CD4-positive, alpha-beta T cell (primary cell): ENCODE data around the gene DSE. TPM values are rescaled to one million over a fixed set of nuclear protein-coding genes. Genes with fewer than 3 reads are reported as not detected.
"Not testable (repeated sequence)": the region's sequence is repeated elsewhere in the genome, so short reads cannot be mapped to it uniquely, and the experiment has no call there.

Experiments used
- ATAC-seq: fragments of 200-7000 bp; cut with Tn5 transposase; one replicate; pipeline ENCODE4 v1.10.0; 2022; ENCODE audit warnings: mild to moderate bottlenecking; ENCODE audit not compliant: poor library complexity
- CTCF ChIA-PET: fragments of 350-600 bp; sonication (Branson Sonifier 250); formaldehyde crosslinking; loops from one replicate; lab custom pipeline; 2021; ENCODE audit warnings: antibody characterized with exemption, inconsistent platforms; lab: Charles Lee
- POLR2A ChIA-PET: fragments of 350-600 bp; sonication (Branson Sonifier 250); formaldehyde crosslinking; loops from one replicate; lab custom pipeline; 2021; ENCODE audit warnings: antibody characterized with exemption, inconsistent platforms; lab: Charles Lee
- DNase-seq, 14 experiments: peaks; one replicate each; pipeline ENCODE4 v3.0.0-alpha.2; 2013 to 2020; ENCODE audit warnings: mixed read lengths in 2 of 14
- H3K27ac ChIP-seq, 2 donors: one replicate each; pipeline versions ENCODE4 v1.5.1 to v1.7.0; 2013; ENCODE audit warnings: low read length in 2 of 2, low read depth in 1 of 2, mild to moderate bottlenecking in 1 of 2
- H3K27me3 ChIP-seq, 2 experiments: 1 replicate in 1 of 2; 2 replicates in 1 of 2; pipeline versions ENCODE4 v1.6.1 to v1.7.0; 2013; ENCODE audit warnings: low read length in 2 of 2, control low read depth in 1 of 2, mild to moderate bottlenecking in 1 of 2, moderate library complexity in 1 of 2; ENCODE audit not compliant: insufficient read depth in 2 of 2, control insufficient read depth in 1 of 2
- H3K36me3 ChIP-seq: one replicate; pipeline ENCODE4 v1.6.1; 2013; ENCODE audit warnings: low read length, control low read depth; ENCODE audit not compliant: insufficient read depth
- H3K4me1 ChIP-seq: one replicate; pipeline ENCODE4 v1.6.1; 2013; ENCODE audit warnings: low read length, control low read depth; ENCODE audit not compliant: insufficient read depth
- H3K4me3 ChIP-seq: one replicate; pipeline ENCODE4 v1.5.1; 2013; ENCODE audit warnings: mild to moderate bottlenecking, low read length, moderate library complexity
- H3K9me3 ChIP-seq, 2 experiments: 1 replicate in 1 of 2; 2 replicates in 1 of 2; pipeline versions ENCODE4 v1.6.1 to v1.7.0; 2013; ENCODE audit warnings: low read length in 2 of 2, mild to moderate bottlenecking in 2 of 2, control low read depth in 1 of 2, moderate library complexity in 1 of 2; ENCODE audit not compliant: control insufficient read depth in 1 of 2, insufficient read depth in 1 of 2
- H3K27ac Mint-ChIP-seq: one replicate; pipeline ENCODE4 v1.8.0; 2020; ENCODE audit warnings: mixed read lengths
- H3K27me3 Mint-ChIP-seq: one replicate; pipeline ENCODE4 v1.8.0; 2021; ENCODE audit warnings: mixed read lengths
- H3K36me3 Mint-ChIP-seq: one replicate; pipeline ENCODE4 v1.8.0; 2021; ENCODE audit warnings: low read depth, mixed read lengths
- H3K4me1 Mint-ChIP-seq: one replicate; pipeline ENCODE4 v1.8.0; 2021; ENCODE audit warnings: low read depth, mixed read lengths
- H3K4me3 Mint-ChIP-seq: one replicate; pipeline ENCODE4 v1.8.0; 2020; ENCODE audit warnings: mild to moderate bottlenecking, mixed read lengths
- H3K9me3 Mint-ChIP-seq: one replicate; pipeline ENCODE4 v1.8.0; 2020; ENCODE audit warnings: mixed read lengths
- intact Hi-C, 2 experiments: fragments of 100-400 bp; cut with DNase I in 1 of 2; cut with micrococcal nuclease in 1 of 2; formaldehyde crosslinking; loops; one replicate each; pipeline versions ENCODE4 v1.15.1 to v1.9.0; 2023 to 2025; cut with DNase I, micrococcal nuclease
- total RNA-seq, 174 experiments: library from RNA in 2 of 174; stranded (reverse) in 2 of 174; gene quantifications; one replicate each; pipeline ENCODE4 v1.2.3 and lab custom pipeline; 2021 to 2026
- TF ChIP-seq, protein P1 (sequence below): fragments of 200-600 bp; IDR thresholded peaks from one replicate; pipeline ENCODE4 v1.8.0; 2022; ENCODE audit warnings: antibody characterized with exemption, mild to moderate bottlenecking

The DSE gene
- total RNA-seq, 2 experiments from 2014 or later: 7.5 to 8.0 TPM

DNA sequence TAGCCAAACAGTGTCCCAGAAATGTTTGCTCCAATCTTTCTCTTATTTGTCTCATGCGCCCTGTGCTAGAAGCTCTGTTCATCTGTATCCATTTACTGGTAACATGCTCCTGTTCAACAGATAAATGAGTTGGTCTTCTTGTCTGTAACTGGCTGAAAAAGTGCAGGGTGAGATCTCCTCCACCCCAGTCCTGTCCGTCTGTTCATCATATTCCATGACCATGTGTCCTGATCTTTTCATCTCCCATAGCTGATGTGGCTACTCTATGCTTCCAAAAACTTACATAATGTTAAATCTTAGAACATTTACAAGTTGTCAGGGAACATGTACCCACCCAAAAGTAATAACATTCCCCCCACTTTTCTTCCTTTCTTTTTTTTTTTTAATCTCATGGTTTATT lies 31.8 kb upstream of the DSE start:
- Mint-ChIP-seq H3K9me3 (peaks cover 2% of the 10 kb centered on the region), H3K4me1 (no peaks in the 10 kb centered on the region), H3K27me3 (no peaks in the 10 kb centered on the region), H3K27ac (no peak overlapping the region), H3K4me3 (no peak overlapping the region), H3K36me3 (peaks cover 7% of the 10 kb centered on the region)
- Histone ChIP-seq H3K27ac (no peak overlapping the region), H3K36me3 (no peaks in the 10 kb centered on the region), H3K4me3 (no peak overlapping the region), H3K27me3 (no peaks in the 10 kb centered on the region), H3K9me3 (peaks cover 0 to 4% of the 10 kb centered on the region in 2 experiments), H3K4me1 (no peaks in the 10 kb centered on the region)
- ChIA-PET POLR2A (interaction anchor here (1.0 kb wide), 1 partner anchor 15 kb away, joined by 3 read pairs; no protein-coding TSS in a partner anchor), CTCF (interaction anchor here (0.8 kb wide), 1 partner anchor 54 kb away, joined by 3 read pairs; no protein-coding TSS in a partner anchor)
- intact Hi-C loops: no loop called here
- TF ChIP-seq, protein P1, sequence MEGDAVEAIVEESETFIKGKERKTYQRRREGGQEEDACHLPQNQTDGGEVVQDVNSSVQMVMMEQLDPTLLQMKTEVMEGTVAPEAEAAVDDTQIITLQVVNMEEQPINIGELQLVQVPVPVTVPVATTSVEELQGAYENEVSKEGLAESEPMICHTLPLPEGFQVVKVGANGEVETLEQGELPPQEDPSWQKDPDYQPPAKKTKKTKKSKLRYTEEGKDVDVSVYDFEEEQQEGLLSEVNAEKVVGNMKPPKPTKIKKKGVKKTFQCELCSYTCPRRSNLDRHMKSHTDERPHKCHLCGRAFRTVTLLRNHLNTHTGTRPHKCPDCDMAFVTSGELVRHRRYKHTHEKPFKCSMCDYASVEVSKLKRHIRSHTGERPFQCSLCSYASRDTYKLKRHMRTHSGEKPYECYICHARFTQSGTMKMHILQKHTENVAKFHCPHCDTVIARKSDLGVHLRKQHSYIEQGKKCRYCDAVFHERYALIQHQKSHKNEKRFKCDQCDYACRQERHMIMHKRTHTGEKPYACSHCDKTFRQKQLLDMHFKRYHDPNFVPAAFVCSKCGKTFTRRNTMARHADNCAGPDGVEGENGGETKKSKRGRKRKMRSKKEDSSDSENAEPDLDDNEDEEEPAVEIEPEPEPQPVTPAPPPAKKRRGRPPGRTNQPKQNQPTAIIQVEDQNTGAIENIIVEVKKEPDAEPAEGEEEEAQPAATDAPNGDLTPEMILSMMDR: no peak
- no peak for DNase-seq
- no peak for ATAC-seq

DNA sequence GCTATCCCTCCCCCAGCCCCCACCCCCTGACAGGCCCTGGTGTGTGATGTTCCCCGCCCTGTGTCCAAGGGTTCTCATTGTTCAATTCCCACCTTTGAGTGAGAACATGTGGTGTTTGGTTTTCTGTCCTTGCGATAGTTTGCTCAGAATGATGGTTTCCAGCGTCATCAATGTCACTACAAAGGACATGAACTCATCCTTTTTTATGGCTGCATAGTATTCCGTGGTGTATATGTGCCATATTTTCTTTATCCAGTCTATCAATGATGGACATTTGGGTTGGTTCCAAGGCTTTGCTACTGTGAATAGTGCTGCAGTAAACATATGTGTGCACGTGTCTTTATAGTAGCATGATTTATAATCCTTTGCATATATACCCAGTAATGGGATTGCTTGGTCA lies 30.1 kb upstream of the DSE start:
- CTCF ChIA-PET: not testable (repeated sequence)

DNA sequence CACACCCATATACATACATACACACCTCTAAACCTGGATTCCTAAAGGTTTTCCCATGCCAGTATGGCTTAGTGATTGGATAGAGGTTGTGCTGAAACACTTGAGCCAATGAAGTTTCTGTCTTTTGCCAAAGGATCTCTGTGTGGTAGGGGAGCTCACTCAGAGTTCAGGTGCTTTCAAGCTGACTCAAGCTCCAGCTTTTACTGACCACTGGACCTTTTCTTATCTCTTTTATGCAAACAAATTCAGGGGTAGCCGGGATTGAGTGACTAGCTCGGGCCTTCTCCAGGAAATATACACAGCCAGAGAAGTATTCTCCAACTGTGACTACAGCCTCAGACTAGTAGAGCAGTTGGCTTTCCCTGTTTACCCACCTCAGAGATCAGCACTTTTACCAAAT lies 21.5 kb upstream of the DSE start:
- ChIA-PET CTCF (no interaction called here), POLR2A (no interaction called here)
- Mint-ChIP-seq H3K36me3 (no peaks in the 10 kb centered on the region), H3K4me1 (no peaks in the 10 kb centered on the region), H3K27ac (no peak overlapping the region), H3K9me3 (no peaks in the 10 kb centered on the region), H3K4me3 (no peak overlapping the region), H3K27me3 (no peaks in the 10 kb centered on the region)
- no peaks in the 10 kb centered on the region for H3K36me3 ChIP-seq
- no peak for DNase-seq
- ATAC-seq: no peak
- intact Hi-C loops: no loop called here
- no peaks in the 10 kb centered on the region for H3K4me1 ChIP-seq
- TF ChIP-seq, protein P1: no peak
- no peak overlapping the region for H3K27ac ChIP-seq
- no peaks in the 10 kb centered on the region for H3K9me3 ChIP-seq
- H3K27me3 ChIP-seq: no peaks in the 10 kb centered on the region
- no peak overlapping the region for H3K4me3 ChIP-seq

More for the DNA sequence above, 30.1 kb upstream of the DSE start:
- H3K4me1 ChIP-seq, H3K36me3 Mint-ChIP-seq, intact Hi-C loops, DNase-seq, H3K27ac Mint-ChIP-seq, ATAC-seq, H3K9me3 ChIP-seq, H3K4me1 Mint-ChIP-seq, H3K27ac ChIP-seq, H3K4me3 ChIP-seq, H3K9me3 Mint-ChIP-seq, H3K36me3 ChIP-seq, H3K27me3 ChIP-seq, POLR2A ChIA-PET, H3K27me3 Mint-ChIP-seq, H3K4me3 Mint-ChIP-seq: not testable (repeated sequence)

DNA sequence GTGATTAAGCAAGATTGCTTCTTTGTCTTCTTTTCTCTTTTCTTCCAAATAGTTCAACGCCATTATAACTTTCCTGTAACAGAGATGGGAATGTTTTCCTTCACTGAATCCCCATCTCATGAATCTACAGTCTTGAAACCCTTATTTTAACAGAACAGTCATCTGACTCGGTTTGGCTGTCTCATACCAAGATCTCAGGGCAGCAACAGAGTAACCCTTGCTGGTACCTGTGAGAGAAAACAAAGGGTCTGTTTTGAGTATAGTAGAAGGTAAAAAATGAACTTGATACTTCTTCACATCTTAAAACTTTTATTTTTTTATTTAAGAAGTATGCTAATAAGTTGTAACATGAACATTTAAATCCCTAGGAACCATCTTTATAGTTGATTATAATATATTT lies 19.6 kb upstream of the DSE start:
- CTCF ChIA-PET: no interaction called here
- Histone ChIP-seq H3K27ac (no peak overlapping the region), H3K9me3 (no peaks in the 10 kb centered on the region), H3K36me3 (no peaks in the 10 kb centered on the region), H3K4me3 (no peak overlapping the region), H3K4me1 (no peaks in the 10 kb centered on the region), H3K27me3 (no peaks in the 10 kb centered on the region)
- H3K4me3 Mint-ChIP-seq: no peak overlapping the region
- H3K4me1 Mint-ChIP-seq: no peaks in the 10 kb centered on the region
- no peaks in the 10 kb centered on the region for H3K27me3 Mint-ChIP-seq
- no peaks in the 10 kb centered on the region for H3K36me3 Mint-ChIP-seq
- H3K27ac Mint-ChIP-seq: no peak overlapping the region
- intact Hi-C loops: no loop called here
- POLR2A ChIA-PET: no interaction called here
- TF ChIP-seq, protein P1: no peak
- no peak for DNase-seq
- no peak for ATAC-seq
- no peaks in the 10 kb centered on the region for H3K9me3 Mint-ChIP-seq
